Measurements from ENCODE around the gene RELCH.

DNA sequence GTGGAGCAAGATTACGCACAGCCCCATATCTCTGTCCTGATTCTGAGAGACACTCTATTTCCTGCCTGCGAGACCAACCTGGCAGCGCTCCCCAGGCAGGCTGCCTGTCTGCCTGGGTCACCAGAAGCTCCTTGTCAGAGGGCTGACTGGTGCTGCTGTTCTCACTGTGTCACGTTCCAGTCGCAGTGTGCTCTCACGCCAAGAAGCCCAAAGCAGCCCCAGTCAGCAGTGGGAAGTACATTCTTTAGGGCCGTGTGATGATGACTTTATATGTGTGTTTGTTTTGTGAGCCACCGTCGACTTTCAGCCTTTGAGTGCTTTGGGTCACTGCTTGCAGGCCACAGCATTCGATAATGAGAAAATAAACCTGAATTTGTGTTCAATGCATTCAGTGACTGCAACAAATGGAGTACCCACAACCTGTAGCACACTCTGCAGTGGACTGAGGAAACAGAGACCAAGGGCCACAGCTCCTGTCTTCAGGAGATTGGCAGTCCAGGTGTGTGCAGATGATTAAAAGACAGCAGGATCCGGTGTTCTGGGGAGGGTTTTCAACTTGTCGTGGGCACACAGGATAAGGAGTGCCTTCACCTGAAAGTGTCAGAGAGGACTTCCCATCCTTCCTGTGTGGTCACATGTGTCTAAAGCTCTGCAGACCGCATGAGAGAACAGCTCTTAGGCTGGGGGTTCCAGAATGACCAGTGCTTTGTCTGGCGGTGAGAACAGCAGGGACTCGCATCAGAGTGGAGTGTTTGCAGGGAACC, 142.8 kb downstream of the RELCH start:
- TF ChIP-seq CTCF (IDR thresholded peaks at IDR 0.05) (no peak), POLR2A (IDR thresholded peaks at IDR 0.05) (no peak)

Data from stomach (tissue), 4 donors.